Gastroesophageal sphincter (tissue), 2 donors: ENCODE measurements around the gene DDX53.

ENCODE experiments used
- EP300 ChIP-seq: sonication (generic); formaldehyde crosslinking; IDR thresholded peaks from one replicate; pipeline ENCODE4 v1.6.1; 2017; ENCODE audit warnings: antibody characterized with exemption, mild to moderate bottlenecking
- POLR2A ChIP-seq, 2 donors: fragments of 450-650 bp; IDR thresholded peaks; one replicate each; pipeline ENCODE4 v1.6.1; 2017; ENCODE audit warnings: antibody characterized with exemption in 2 of 2, mild to moderate bottlenecking in 2 of 2, moderate library complexity in 1 of 2

DNA sequence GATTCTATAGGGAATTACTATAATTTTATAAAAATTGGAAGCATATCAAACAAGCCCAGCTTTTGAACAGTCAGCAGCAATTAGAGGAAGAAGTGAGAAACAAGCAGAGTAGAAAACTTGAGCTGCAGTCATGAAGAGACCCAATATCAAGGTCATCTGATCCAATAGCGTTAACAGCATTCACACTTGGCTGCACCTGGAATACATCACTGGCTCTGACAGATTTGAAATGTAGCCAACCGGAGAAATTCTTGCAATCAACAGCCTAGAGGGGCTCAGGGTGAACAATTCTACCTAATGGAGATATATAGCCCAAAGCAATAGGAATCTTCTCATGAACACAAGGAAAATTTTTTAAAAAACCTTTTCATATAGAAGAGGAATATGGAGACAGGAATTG, 13.6 kb downstream of the DDX53 start:
- no peak for TF ChIP-seq POLR2A (IDR thresholded peaks at IDR 0.05)
- TF ChIP-seq EP300: no peak
